Right cardiac atrium (tissue), 5 donors: ENCODE data around the gene FRMD4A. TPM values are rescaled to one million over a fixed set of nuclear protein-coding genes. Genes with fewer than 3 reads are reported as not detected.

Experiments
- ATAC-seq, 2 donors: fragments of 200-7000 bp; cut with Tn5 transposase; one replicate each; pipeline versions ENCODE4 v1.8.0 to v1.9.1; 2020; ENCODE audit warnings: moderate library complexity in 2 of 2, mild to moderate bottlenecking in 1 of 2
- DNase-seq, 3 donors: peaks; one replicate each; pipeline ENCODE4 v3.0.0-alpha.2; 2020
- H3K27ac ChIP-seq: one replicate; pipeline ENCODE4 v1.5.1; 2013; ENCODE audit warnings: mild to moderate bottlenecking, low read length, control low read depth, moderate library complexity
- H3K27me3 ChIP-seq: one replicate; pipeline ENCODE4 v1.6.1; 2013; ENCODE audit not compliant: control insufficient read depth, insufficient read depth
- H3K4me1 ChIP-seq: one replicate; pipeline ENCODE4 v1.6.1; 2013; ENCODE audit warnings: low read length; ENCODE audit not compliant: control insufficient read depth, insufficient read depth
- H3K4me3 ChIP-seq: one replicate; pipeline ENCODE4 v1.5.1; 2013; ENCODE audit warnings: low read length, control low read depth
- H3K9me3 ChIP-seq: one replicate; pipeline ENCODE4 v1.6.1; 2013; ENCODE audit warnings: low read length; ENCODE audit not compliant: control insufficient read depth
- WGBS: extraction: QIAGEN DNeasy Blood & Tissue Kit; methylation state at CpG from one replicate; pipeline ENCODE4 v1.1.7; 2013; 5-methylcytosine and 5-hydroxymethylcytosine counted together
- intact Hi-C, 4 donors: fragments of 100-400 bp; cut with DNase I; formaldehyde crosslinking; loops; one replicate each; pipeline versions ENCODE4 v1.11.0 to v1.14.0; 2022 to 2023
- polyA plus RNA-seq: library from polyadenylated mRNA; stranded (reverse); fragments of 200-250 nt; gene quantifications from one replicate; pipeline ENCODE4 v1.2.3, GENCODE V29; 2013
- total RNA-seq, 4 donors: library from RNA; stranded (reverse); fragmentation: NEBNext Ultra II Directional; extraction: Animal tissue kit (Norgen Biotek cat#: 25700); gene quantifications; one replicate each; pipeline ENCODE4 v1.2.1, GENCODE V29; 2021
- donor health status: healthy with polysubstance abuse.
- donor health status: DM: no; HTN: yes; CAD: no.
- donor health status: DM: no; HTN: no; CAD: no.
- donor health status: DM: no; HTN: yes; CAD: no; lungs with severe emphysema.
- donor health status: DM: yes; HTN: yes; CAD: no.

The FRMD4A gene
- total and polyA plus RNA-seq, 5 donors, result 14.8 to 30.3 (median 25.1) TPM

DNA sequence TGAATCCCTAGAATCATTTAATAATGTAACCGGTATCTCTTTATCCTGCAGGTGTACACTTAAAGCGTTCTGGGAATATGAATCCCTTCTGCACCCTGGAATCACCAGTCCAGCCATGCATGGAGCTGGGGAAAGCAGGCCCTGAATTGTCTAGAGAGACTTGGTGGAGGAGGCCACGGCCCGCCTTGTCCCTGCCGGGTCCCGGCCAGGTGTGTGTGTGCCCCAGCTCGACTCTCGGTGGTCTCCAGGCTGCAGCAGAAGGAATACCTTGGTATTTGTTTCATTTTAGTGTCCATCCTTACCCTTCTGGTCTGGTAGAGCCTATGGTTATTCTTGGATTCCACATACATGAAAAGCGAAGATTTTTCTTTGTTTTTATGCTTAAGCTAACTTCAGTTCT, 685.9 kb downstream of the FRMD4A start:
- Histone ChIP-seq H3K9me3 (no peaks in the 10 kb centered on the region), H3K4me1 (no peaks in the 10 kb centered on the region), H3K27me3 (no peaks in the 10 kb centered on the region), H3K4me3 (no peak overlapping the region), H3K27ac (no peak overlapping the region)
- ATAC-seq (no peak), DNase-seq (no peak)
- intact Hi-C loops, result no loop called here
- WGBS, result 97% methylated on average over 9 of the region's 9 CpGs

DNA sequence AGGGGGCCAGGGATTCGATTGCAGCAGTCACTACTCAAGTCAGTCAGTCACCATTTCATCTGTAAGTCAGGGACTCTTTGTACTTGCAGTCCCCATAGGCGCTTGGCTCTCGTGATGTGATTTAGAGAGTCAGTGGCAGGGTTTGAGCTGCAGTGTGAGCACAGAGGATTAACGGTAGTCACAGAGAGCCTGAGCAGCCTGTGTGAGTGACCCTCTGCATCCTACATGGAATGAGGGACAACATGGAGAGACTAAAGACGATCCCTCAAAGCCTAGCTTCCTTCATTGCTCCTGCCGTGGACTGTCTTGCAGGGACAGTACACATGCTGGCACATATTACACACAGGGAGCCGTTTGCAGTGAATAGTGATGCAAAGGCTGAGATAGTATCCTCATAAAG, 687.7 kb downstream of the FRMD4A start:
- no peaks in the 10 kb centered on the region for H3K4me1 ChIP-seq
- DNase-seq (no peak), ATAC-seq (no peak)
- no peak overlapping the region for H3K27ac ChIP-seq
- intact Hi-C loops, result no loop called here
- H3K27me3 ChIP-seq, result no peaks in the 10 kb centered on the region
- 89% methylated on average over 7 of the region's 7 CpGs for WGBS
- no peaks in the 10 kb centered on the region for H3K9me3 ChIP-seq
- H3K4me3 ChIP-seq, result no peak overlapping the region

DNA sequence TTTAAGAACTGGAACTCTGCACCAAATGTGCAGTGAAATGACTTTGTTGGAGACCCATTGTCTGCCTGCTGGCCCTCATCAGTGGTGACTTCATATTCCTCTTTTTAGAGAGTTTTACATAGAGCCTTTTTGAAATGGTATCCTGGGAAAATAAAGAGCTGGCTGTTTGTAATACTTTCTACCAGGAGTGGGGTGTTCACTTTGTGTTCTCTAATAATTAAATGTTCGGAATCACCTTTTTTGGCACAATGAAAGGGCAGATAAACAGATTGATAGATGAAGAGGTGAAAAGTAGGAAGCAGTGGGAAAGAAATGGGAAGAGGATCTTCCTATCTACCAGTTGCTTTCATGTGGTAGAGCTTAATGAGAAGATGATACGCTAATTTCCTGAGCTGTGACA, 688.4 kb downstream of the FRMD4A start:
- Histone ChIP-seq H3K27me3 (no peaks in the 10 kb centered on the region), H3K27ac (no peak overlapping the region), H3K4me1 (no peaks in the 10 kb centered on the region), H3K4me3 (no peak overlapping the region), H3K9me3 (no peaks in the 10 kb centered on the region)
- intact Hi-C loops, result no loop called here
- ATAC-seq, result no peak
- no peak for DNase-seq
- 100% methylated on average over 2 of the region's 2 CpGs for WGBS

DNA sequence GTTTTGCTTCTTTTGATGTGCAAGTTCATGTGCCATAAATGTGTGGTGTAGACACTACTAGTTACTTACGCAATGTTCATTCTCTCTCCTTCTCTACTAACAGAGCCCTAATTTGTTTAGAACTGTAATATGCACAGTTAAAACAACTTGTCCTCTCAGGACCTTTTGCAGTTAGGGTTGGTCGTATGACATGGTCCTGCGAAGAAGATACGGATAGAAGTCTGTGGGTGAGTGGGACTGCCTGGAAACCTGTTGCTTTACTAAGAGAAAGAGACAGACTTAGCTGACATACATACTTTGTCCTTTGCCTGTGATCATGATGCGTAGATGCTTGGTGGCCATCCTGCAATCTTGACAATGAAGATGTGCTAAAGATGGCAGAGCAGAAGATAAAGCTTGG, 692.8 kb downstream of the FRMD4A start:
- H3K4me3 ChIP-seq, result no peak overlapping the region
- H3K9me3 ChIP-seq, result no peaks in the 10 kb centered on the region
- DNase-seq (no peak), ATAC-seq (no peak)
- 84% methylated on average over 5 of the region's 5 CpGs for WGBS
- H3K27me3 ChIP-seq, result no peaks in the 10 kb centered on the region
- intact Hi-C loops, result no loop called here
- H3K27ac ChIP-seq, result no peak overlapping the region
- H3K4me1 ChIP-seq, result no peaks in the 10 kb centered on the region

DNA sequence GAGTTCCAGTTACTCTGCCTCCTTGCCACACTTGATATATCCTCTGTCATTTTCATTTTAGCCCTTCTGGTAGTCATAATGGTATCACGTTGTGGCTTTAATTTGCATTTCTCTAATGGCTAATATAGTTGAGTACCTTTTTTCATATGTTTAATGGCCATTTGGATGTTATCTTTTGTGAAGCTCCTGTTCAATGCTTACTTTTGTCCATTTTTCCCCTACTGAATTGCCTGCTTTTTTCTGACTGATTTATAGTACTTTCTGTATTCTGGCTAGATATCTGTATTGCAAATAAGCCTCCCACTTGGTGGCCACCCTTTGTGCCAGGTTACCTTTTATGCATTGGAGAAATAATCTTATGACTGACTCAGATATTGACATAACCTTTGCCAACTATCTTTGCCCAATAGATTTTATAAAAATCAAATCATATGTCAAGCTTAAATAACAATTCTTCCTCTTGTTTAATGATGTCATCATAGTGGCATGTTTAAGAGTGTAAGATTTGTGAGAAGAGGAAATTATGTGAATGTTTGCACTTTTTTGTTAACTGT, 693.3 kb downstream of the FRMD4A start:
- no peaks in the 10 kb centered on the region for H3K27me3 ChIP-seq
- H3K4me3 ChIP-seq, result no peak overlapping the region
- WGBS, result 77% methylated on average over 1 of the region's 1 CpG
- no peaks in the 10 kb centered on the region for H3K9me3 ChIP-seq
- no peaks in the 10 kb centered on the region for H3K4me1 ChIP-seq
- intact Hi-C loops, result no loop called here
- H3K27ac ChIP-seq, result no peak overlapping the region
- DNase-seq (no peak), ATAC-seq (no peak)

DNA sequence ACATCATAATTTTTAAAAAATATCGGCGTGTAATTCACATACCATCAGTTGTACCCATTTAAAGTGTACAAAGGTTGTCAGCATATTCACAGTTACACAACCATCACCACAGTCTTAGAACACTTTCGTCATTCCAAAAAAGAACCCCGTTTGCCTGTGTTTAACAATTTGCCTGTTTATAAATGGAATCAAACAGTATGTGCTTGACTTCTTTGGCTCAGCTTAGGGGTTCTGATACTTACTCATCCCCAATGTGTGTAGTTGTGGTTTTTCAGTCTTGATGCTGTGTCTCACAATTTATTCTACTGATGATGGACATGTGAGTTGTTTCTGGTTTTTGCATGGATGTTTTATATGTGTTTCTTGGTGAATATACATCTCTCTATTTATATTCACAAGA, 693.9 kb downstream of the FRMD4A start:
- no peak overlapping the region for H3K4me3 ChIP-seq
- H3K9me3 ChIP-seq, result no peaks in the 10 kb centered on the region
- intact Hi-C loops, result no loop called here
- H3K27ac ChIP-seq, result no peak overlapping the region
- DNase-seq, result no peak
- WGBS, result 92% methylated on average over 4 of the region's 4 CpGs
- no peaks in the 10 kb centered on the region for H3K27me3 ChIP-seq
- no peak for ATAC-seq
- peaks cover under 1% of the 10 kb centered on the region for H3K4me1 ChIP-seq

DNA sequence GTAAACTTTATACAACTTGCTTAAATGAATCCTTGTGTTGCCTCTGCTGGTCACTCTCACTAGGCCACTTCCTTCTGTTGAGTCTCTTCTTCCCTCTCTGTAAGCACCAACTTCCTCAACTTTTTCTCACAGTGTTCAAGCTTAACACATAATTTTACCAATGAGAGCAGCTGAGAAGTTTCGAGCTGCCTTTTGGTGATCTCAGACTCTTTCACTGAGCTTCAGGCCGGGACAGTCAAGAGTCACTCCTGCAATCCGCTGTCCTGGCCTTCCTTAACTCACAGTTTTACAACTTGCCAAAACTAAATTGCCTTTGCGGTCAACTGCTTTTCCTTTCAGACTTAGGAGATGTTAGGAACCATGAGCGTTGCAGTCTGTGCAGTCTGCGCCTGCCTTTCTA, 696.5 kb downstream of the FRMD4A start:
- Histone ChIP-seq H3K9me3 (no peaks in the 10 kb centered on the region), H3K4me3 (no peak overlapping the region), H3K27ac (peak overlapping the region; percentile 79), H3K4me1 (peaks cover 3% of the 10 kb centered on the region), H3K27me3 (no peaks in the 10 kb centered on the region)
- 70% methylated on average over 6 of the region's 6 CpGs for WGBS
- ATAC-seq (peak; percentile 53 to 60), DNase-seq (peak in 2 of 3 donors; percentile 42 to 62)
- intact Hi-C loops, result no loop called here

DNA sequence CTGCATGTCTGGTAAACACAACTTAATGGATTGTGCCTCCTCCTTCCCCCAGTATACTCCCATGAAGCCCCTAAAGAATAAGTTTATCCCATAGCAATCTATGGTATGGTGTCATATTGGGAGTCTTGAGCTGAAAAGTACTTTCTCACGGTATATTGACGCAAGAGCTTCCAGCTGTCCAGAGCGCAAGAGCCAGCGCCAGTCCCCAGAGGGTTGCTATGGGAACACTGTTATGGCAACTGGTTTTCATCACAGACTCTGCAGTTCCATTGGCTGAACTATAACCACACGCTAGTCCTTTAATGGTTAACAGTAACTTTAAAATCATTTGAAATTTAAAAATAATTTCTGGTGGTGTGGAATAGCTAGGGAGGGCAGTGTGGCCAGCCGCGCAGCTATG, 697.0 kb downstream of the FRMD4A start:
- ATAC-seq (peak; percentile 90 to 94), DNase-seq (peak; percentile 82 to 94 (median 91))
- no peaks in the 10 kb centered on the region for H3K9me3 ChIP-seq
- no peaks in the 10 kb centered on the region for H3K27me3 ChIP-seq
- H3K27ac ChIP-seq, result peak overlapping the region; percentile 90
- no peak overlapping the region for H3K4me3 ChIP-seq
- H3K4me1 ChIP-seq, result peaks cover 3% of the 10 kb centered on the region
- WGBS, result 63% methylated on average over 7 of the region's 7 CpGs
- intact Hi-C loops, result no loop called here

DNA sequence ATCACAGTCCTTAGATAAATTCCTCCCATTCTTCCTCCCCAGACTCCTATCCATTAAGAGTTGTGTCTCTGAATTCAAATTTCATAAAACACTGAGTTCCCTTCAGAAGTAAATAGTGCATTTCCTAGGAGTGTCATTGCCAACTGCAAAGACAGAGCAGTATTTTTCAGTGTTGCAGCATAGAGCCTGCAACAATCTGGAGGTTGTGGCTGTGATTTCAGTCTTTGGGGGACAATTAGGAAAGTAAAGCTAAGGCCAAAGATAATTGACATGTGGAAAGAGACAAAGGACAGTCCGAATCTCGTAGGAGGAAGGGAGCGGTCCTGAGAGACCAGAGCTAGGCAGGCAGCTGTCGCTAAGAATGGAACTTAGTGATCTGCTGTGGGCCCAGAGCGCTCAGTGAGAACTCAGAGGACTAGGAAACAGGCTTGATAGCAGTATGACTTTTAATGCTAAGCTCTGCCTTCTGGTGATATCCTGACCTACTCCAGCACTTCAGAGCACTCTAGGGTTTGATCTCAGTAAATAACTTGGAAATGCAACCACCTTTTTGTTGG, 697.8 kb downstream of the FRMD4A start:
- Histone ChIP-seq H3K27me3 (no peaks in the 10 kb centered on the region), H3K27ac (peak overlapping the region; percentile 90), H3K9me3 (no peaks in the 10 kb centered on the region), H3K4me1 (peaks cover 3% of the 10 kb centered on the region), H3K4me3 (no peak overlapping the region)
- peak; percentile 90 to 93 for ATAC-seq
- intact Hi-C loops, result no loop called here
- peak; percentile 68 to 83 (median 71) for DNase-seq
- WGBS, result 53% methylated on average over 5 of the region's 5 CpGs

DNA sequence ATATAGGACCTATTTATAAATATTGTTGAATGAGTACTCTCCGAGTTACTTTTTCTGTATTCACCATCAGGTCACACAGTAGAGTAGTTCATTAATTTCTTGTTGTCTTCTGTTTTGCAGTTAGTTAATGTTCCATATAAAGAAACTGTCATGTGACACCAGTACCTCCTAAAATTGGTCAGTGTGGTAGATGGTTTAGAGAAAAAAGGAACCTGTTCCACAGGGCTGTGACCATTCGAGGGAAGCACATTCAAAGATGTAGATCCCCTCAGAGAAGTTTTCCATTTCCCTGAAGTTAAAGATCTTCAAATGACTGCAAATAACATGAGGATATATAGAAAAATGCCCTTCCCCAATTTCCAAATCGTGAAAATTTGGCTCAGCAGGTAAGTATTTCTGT, 698.3 kb downstream of the FRMD4A start:
- 69% methylated on average over 3 of the region's 3 CpGs for WGBS
- Histone ChIP-seq H3K27ac (peak overlapping the region; percentile 71), H3K27me3 (no peaks in the 10 kb centered on the region), H3K9me3 (no peaks in the 10 kb centered on the region), H3K4me1 (peaks cover 3% of the 10 kb centered on the region), H3K4me3 (no peak overlapping the region)
- DNase-seq, result no peak
- ATAC-seq, result no peak
- intact Hi-C loops, result no loop called here

DNA sequence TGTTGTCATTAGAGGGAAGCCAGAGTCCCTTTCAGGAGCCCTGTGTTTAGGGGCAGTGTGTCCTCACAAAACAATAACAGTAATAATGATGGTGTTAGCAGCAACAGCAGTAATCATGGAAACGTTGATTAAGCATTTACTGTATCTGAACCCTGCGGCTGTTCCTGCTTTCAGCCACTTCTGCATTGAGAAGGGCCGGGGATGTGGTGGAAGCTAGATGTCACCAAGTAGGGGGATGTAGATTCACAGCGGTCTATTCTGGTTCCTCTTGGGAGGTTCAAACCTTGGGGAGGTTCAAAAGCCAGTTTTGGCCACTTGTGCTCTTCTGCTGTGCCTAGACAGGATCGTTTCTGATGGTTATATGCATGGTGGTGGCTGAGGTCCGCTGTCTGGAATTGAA, 699.1 kb downstream of the FRMD4A start:
- ATAC-seq (no peak), DNase-seq (no peak)
- no peak overlapping the region for H3K4me3 ChIP-seq
- no peaks in the 10 kb centered on the region for H3K27me3 ChIP-seq
- intact Hi-C loops, result no loop called here
- H3K27ac ChIP-seq, result peak overlapping the region; percentile 13
- WGBS, result 88% methylated on average over 6 of the region's 6 CpGs
- H3K9me3 ChIP-seq, result no peaks in the 10 kb centered on the region
- H3K4me1 ChIP-seq, result peaks cover 3% of the 10 kb centered on the region

DNA sequence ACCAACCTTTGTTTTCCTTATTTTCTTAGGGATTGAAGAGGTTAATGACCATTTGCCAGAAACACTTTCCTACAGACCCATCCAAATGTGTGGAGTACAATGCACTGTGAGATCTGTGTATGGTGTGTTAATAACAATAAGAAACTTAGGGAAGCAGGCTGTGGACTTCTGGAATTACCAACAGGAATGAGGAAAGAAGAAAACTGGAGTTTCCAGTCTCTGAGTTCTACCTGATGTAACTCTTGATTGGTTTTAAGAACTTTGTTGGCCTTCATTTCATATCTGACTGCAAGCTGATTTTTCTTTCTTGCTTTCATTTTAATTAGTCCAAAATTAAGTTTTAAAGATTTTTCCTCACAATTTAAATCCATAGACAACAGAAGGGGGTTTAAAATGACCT, 700.5 kb downstream of the FRMD4A start:
- peaks cover 3% of the 10 kb centered on the region for H3K4me1 ChIP-seq
- no peak overlapping the region for H3K4me3 ChIP-seq
- H3K9me3 ChIP-seq, result no peaks in the 10 kb centered on the region
- no peak for ATAC-seq
- DNase-seq, result no peak
- intact Hi-C loops, result no loop called here
- H3K27me3 ChIP-seq, result no peaks in the 10 kb centered on the region
- H3K27ac ChIP-seq, result no peak overlapping the region
